Osteoblast (primary cell): ENCODE measurements around the gene OR7A17. TPM values are rescaled to one million over a fixed set of nuclear protein-coding genes. Genes with fewer than 3 reads are reported as not detected.

ENCODE experiments used
- DNase-seq: peaks from one replicate; pipeline ENCODE4 v3.0.0; 2011; ENCODE audit warnings: low spot score, mixed read lengths; ENCODE audit not compliant: insufficient read length; ENCODE audit errors: missing footprints
- H2AFZ ChIP-seq: 2 replicates; pipeline ENCODE4 v1.6.0; 2011; ENCODE audit warnings: mild to moderate bottlenecking, low read length
- H3K27ac ChIP-seq: 2 replicates; pipeline ENCODE4 v1.5.1; 2011; ENCODE audit warnings: mild to moderate bottlenecking, low read depth, low read length, moderate library complexity
- H3K27me3 ChIP-seq: 2 replicates; pipeline ENCODE4 v1.6.0; 2012; ENCODE audit warnings: mild to moderate bottlenecking, control low read depth, inconsistent platforms, low read length, moderate library complexity; ENCODE audit not compliant: insufficient read depth
- H3K36me3 ChIP-seq: 2 replicates; pipeline ENCODE4 v1.5.1; 2011; ENCODE audit warnings: mild to moderate bottlenecking, low read length, control low read depth, moderate library complexity; ENCODE audit not compliant: insufficient read depth
- H3K4me1 ChIP-seq: 2 replicates; pipeline ENCODE4 v1.5.1; 2011; ENCODE audit warnings: mild to moderate bottlenecking, low read length, control low read depth, moderate library complexity; ENCODE audit not compliant: insufficient read depth
- H3K4me2 ChIP-seq: 2 replicates; pipeline ENCODE4 v1.6.0; 2011; ENCODE audit warnings: mild to moderate bottlenecking, low read length; ENCODE audit not compliant: insufficient read depth
- H3K4me3 ChIP-seq: fragments of 200-600 bp; sonication (generic); 3 replicates; pipeline ENCODE4 v1.5.1; 2012; ENCODE audit warnings: mild to moderate bottlenecking, low read length, inconsistent platforms; ENCODE audit not compliant: insufficient read depth
- H3K79me2 ChIP-seq: 2 replicates; pipeline ENCODE4 v1.6.0; 2012; ENCODE audit warnings: mild to moderate bottlenecking, low read length, control low read depth, inconsistent platforms; ENCODE audit not compliant: insufficient read depth
- H3K9me3 ChIP-seq: 2 replicates; pipeline ENCODE4 v1.5.1; 2011; ENCODE audit warnings: low read depth, low read length, control low read depth
- H4K20me1 ChIP-seq: 2 replicates; pipeline ENCODE4 v1.6.0; 2012; ENCODE audit warnings: mild to moderate bottlenecking, low read length, control low read depth; ENCODE audit not compliant: insufficient read depth
- CTCF ChIP-seq: IDR thresholded peaks from 2 replicates; pipeline ENCODE4 v1.5.1; 2011; ENCODE audit warnings: mild to moderate bottlenecking, low read depth, low read length, moderate library complexity; ENCODE audit errors: extremely low read depth
- total RNA-seq: library from RNA; depleted of rRNA; stranded (reverse); fragments of >200 nt; gene quantifications from 2 replicates; pipeline ENCODE4 v1.2.3, GENCODE V29; 2012

OR7A17 gene
- total RNA-seq, 1 donor, result not detected

DNA sequence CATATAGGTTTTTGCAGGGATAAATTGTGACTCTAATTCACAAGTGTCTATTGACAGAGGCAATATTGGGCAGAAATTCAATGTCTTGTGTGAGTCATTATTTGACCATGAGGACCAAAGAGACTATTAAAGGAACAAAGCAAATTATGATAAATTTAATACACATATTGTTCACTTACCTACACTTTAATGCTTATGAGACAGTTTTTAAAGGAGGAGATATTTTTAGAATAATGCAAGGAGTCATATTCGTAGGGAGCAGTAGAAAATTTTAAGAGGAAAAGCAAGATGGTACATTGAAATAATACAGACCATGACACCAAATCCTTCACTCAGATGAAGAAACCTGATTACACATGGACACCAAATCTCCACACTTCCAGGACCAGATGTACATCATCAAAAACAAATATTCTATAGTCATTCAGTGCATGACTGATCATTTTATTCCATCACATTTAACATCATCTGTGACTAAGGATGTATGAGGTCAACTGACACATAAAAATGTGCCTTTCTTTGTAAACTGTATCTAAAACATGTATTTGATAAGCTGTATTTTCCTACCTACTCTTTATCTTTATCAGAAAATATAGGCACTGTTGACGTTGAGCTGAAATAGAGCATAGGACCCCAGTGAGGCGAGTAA, 4.2 kb upstream of the OR7A17 start:
- H3K4me2 ChIP-seq, result no peak overlapping the region
- H3K4me1 ChIP-seq, result peaks cover 5% of the 10 kb centered on the region
- no peaks in the 10 kb centered on the region for H3K36me3 ChIP-seq
- H4K20me1 ChIP-seq, result no peaks in the 10 kb centered on the region
- no peak overlapping the region for H2AFZ ChIP-seq
- no peak overlapping the region for H3K4me3 ChIP-seq
- DNase-seq, result no peak
- H3K27ac ChIP-seq, result no peak overlapping the region
- no peaks in the 10 kb centered on the region for H3K27me3 ChIP-seq
- H3K79me2 ChIP-seq, result no peaks in the 10 kb centered on the region
- no peak for TF ChIP-seq CTCF
- H3K9me3 ChIP-seq, result no peaks in the 10 kb centered on the region

DNA sequence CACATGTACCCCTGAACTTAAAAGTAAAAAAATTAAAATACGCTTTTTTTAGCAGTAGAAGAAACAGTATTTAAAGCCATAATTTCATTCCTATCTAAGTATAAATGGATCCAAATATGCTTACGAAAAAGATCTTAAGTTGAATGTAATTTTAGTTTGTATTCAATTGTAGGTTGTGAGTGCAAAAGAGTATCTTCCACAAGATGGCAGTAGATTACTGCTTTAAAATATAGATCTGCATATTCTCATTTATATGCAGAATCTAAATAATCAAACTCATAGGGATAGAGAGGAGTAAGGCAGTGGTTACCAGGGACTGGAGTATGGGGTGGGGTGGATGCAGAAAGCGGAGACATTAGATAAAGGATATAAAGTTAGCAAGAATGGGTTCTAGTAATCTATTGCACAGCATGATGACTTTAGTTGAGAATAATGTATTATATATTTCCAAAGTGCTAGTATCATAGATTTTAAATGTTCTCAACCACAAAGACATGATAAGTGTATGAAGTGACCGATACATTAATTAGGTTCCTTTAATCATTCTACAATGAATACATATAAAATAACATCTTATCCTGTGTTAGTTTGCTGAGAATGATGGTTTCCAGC, 14.2 kb downstream of the OR7A17 start:
- no peaks in the 10 kb centered on the region for H3K9me3 ChIP-seq
- no peak for DNase-seq
- H3K27ac ChIP-seq, result no peak overlapping the region
- H4K20me1 ChIP-seq, result no peaks in the 10 kb centered on the region
- no peak overlapping the region for H3K4me2 ChIP-seq
- peak; percentile 57 for TF ChIP-seq CTCF
- no peak overlapping the region for H3K4me3 ChIP-seq
- H2AFZ ChIP-seq, result no peak overlapping the region
- no peaks in the 10 kb centered on the region for H3K4me1 ChIP-seq
- H3K36me3 ChIP-seq, result no peaks in the 10 kb centered on the region
- H3K27me3 ChIP-seq, result peaks cover 8% of the 10 kb centered on the region
- H3K79me2 ChIP-seq, result no peaks in the 10 kb centered on the region

DNA sequence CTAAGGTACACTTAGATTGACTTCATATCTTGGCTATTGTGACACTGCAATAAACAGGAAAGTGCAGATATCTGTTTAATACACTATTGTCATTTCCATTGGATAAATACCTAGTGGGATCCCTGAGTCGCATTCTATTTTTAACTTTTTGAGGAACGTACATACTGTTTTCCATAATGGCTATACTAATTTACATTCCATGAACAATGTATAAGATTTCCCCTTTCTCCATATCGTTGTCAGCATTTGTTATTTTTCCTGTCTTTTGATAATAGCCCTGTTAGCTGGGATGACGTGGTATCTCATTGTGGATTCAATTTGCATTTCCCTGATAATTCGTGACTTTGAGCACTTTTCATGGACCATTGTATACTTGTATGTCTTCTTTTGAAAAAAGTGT, 17.4 kb downstream of the OR7A17 start:
- DNase-seq, result no peak
- no peaks in the 10 kb centered on the region for H3K9me3 ChIP-seq
- H3K4me3 ChIP-seq, result no peak overlapping the region
- peaks cover 8% of the 10 kb centered on the region for H3K27me3 ChIP-seq
- H3K4me2 ChIP-seq, result no peak overlapping the region
- H3K27ac ChIP-seq, result no peak overlapping the region
- no peaks in the 10 kb centered on the region for H3K79me2 ChIP-seq
- H4K20me1 ChIP-seq, result no peaks in the 10 kb centered on the region
- H3K4me1 ChIP-seq, result no peaks in the 10 kb centered on the region
- no peaks in the 10 kb centered on the region for H3K36me3 ChIP-seq
- H2AFZ ChIP-seq, result no peak overlapping the region
- no peak for TF ChIP-seq CTCF

- no peak within 1 kb of the TSS for H3K27ac ChIP-seq
- no peaks in the 10 kb centered on the region for H3K79me2 ChIP-seq
- no peak within 1 kb of the TSS for H2AFZ ChIP-seq
- no peaks in the 10 kb centered on the region for H3K27me3 ChIP-seq
- no peaks in the 10 kb centered on the region for H3K9me3 ChIP-seq
- no peak for DNase-seq
- H3K36me3 ChIP-seq, result no peaks in the 10 kb centered on the region
- H3K4me2 ChIP-seq, result no peak within 1 kb of the TSS
- H3K4me1 ChIP-seq, result no peaks in the 10 kb centered on the region
- no peaks in the 10 kb centered on the region for H4K20me1 ChIP-seq
- no peak within 1 kb of the TSS for H3K4me3 ChIP-seq
- TF ChIP-seq CTCF, result no peak
Measured at GRCh38 chr19:14848822-14849221, 37.1 kb downstream of the OR7A17 start, which contains the start of gene OR7A10. Gene OR7A10, minus strand, starts transcription at chr19:14848922. Its CDS starts 7,045 bp downstream, at chr19:14841877.
